Measurements from ENCODE around the gene FASTKD2.

Gene FASTKD2

GRCh38 chr2:206765242-206766056 lies at the start of gene FASTKD2, which contains the start of gene MDH1B:
Gene FASTKD2, plus strand, starts transcription at chr2:206765606. Its CDS starts 1,088 bp downstream, at chr2:206766694.
Gene MDH1B, minus strand, starts transcription at chr2:206765328. Its CDS starts 57 bp downstream, at chr2:206765271.
- DNase-seq (ENCODE audit: low read depth, low spot score): peak; percentile 93

DNA sequence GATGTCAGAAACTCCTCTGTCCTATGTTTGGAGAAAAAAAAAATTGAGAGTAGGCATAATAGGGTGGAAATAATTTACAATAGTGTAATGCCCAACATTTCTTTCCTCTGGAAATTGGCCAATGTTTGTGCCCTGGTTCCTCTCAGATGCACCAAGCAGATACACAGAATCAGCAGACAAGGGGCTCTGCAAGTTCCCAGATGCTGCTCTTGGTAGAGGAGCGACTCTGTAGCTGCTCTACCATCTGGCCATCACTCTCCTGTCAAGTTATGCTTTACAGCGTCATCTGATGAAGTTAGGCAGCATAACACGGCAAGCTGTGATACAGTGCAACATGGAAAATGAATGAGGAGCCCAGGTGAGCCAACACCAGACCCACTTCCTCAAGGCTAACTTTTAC lies 48.8 kb upstream of the FASTKD2 start:
- no peak for DNase-seq (ENCODE audit: low read depth, low spot score)

DNA sequence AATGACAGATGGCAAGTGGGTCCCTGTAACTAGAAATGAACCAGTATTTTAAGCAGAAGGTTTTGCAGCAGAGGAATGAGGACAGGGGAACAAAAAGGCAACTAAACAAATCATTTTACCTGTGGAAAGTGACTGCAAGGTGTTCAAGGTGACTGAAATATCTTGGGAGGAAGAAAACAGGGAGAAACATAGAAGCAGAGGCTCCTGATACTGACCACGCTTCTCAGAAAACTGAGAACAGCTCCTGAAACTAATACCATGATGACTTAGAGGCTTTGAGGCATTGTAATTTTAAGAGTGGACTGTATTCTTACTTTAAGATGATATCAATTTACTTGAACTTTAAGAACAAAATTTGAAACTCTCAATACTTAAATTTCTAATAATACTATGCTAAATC lies 47.1 kb upstream of the FASTKD2 start, which contains the start of gene DYTN:
TSS of gene DYTN (minus strand) at position 101 of the 400 bp plus-strand sequence. CDS start 117 bp downstream, outside the sequence.
- no peak for DNase-seq (ENCODE audit: low read depth, low spot score)

DNA sequence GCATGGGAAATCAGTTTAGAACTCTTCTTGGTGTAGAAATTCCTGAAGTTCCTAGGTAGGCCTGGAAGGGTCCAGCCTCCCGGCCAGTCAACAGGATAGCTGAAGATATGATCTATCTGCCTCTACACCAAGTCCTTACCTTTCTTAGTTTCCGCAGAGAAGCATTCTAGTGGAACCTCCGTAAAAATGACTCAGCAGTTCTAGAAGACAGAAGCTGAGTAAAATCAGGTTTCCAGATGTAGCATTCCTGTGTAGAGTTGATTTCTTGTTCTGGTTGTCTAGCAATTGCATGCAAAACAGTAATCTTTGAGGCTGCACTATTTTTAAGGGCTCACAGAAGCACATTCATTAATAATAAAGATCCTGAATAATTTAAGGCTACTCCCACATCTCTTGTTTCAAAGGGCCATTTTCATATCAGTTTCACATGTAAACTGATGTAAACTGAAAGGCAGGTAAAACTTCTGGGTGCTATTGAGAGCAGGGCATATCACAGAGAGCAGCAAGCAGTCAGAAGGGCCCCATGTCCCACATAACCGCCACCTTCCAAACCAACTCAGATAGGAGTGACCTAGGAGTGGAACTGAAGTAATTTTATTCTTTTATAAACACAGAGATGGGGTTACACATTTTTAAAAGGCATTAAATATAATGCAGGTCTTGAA lies 44.0 kb upstream of the FASTKD2 start:
- DNase-seq (ENCODE audit: low read depth, low spot score): peak; percentile 5

DNA sequence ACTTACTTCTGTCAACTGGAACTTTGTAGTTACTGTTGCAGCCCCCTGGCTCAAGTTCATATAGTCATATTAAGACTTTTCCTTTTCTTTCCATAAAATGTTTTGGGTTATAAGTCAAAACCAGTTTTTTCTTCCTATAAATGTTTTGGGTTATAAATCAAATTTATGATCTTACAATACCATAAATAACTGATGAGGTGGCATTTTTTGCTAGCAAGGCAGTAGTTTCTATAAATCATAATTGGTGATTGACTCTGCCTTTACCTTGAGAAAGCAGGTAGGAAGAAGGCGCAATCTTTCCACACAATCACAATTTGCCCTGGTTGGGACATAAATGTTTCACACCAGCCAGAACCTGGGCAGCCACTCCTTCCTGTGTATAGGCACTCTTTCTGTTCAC lies 42.1 kb upstream of the FASTKD2 start:
- no peak for DNase-seq (ENCODE audit: low read depth, low spot score)

GRCh38 chr2:206727287-206727686 lies 38.1 kb upstream of the FASTKD2 start:
- DNase-seq (ENCODE audit: low read depth, low spot score): no peak

- no peak for DNase-seq (ENCODE audit: low read depth, low spot score)
These were observed 36.9 kb upstream of the FASTKD2 start for GRCh38 chr2:206728277-206729199.

DNA sequence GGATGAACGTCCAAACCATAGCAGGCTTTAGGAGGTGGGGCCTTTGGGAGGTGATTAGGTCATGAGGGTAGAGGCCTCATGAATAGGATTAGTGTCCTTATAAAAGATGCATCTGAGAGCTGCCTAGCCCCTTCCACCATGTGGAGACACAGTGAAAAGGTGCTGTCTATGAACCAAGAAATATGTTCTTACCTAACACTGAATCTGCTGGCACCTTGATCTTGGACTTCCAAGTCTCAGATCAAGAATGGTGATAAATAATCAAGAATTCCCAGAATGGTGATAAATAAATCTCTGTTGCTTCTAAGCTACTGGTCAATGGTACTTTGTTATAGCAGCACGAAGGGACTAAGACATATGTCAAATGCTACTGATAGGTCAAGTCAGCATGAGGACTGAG lies 32.1 kb upstream of the FASTKD2 start:
- DNase-seq (ENCODE audit: low read depth, low spot score): no peak

GRCh38 chr2:206736935-206737334 lies 28.5 kb upstream of the FASTKD2 start:
- DNase-seq (ENCODE audit: low read depth, low spot score): no peak

DNA sequence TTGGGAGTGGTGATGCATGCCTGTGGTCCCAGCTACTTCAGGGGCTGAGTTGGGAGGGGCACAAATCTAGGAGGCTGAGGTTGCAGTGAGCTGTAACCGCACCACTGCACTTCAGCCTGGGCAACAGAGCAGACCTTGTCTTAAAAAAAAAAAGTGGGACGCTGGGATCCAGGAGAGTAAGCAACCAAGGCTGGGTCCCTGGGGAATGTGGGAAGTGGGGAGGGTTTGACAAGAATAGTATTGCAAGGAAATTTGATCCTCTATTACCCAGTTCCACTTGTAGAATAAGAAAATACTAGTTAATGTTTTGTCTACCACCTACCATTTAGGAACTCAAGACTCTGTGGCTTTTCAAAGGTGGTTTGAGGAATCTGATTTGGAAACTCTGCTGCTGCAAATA lies 26.1 kb upstream of the FASTKD2 start:
- DNase-seq (ENCODE audit: low read depth, low spot score): no peak

GRCh38 chr2:206740800-206741199 lies 24.6 kb upstream of the FASTKD2 start:
- no peak for DNase-seq (ENCODE audit: low read depth, low spot score)

- DNase-seq (ENCODE audit: low read depth, low spot score): no peak
These were observed 8.6 kb upstream of the FASTKD2 start for GRCh38 chr2:206756816-206757215.

GRCh38 chr2:206764673-206765241 lies 649 bp upstream of the FASTKD2 start:
- DNase-seq (ENCODE audit: low read depth, low spot score): peak; percentile 50

DNA sequence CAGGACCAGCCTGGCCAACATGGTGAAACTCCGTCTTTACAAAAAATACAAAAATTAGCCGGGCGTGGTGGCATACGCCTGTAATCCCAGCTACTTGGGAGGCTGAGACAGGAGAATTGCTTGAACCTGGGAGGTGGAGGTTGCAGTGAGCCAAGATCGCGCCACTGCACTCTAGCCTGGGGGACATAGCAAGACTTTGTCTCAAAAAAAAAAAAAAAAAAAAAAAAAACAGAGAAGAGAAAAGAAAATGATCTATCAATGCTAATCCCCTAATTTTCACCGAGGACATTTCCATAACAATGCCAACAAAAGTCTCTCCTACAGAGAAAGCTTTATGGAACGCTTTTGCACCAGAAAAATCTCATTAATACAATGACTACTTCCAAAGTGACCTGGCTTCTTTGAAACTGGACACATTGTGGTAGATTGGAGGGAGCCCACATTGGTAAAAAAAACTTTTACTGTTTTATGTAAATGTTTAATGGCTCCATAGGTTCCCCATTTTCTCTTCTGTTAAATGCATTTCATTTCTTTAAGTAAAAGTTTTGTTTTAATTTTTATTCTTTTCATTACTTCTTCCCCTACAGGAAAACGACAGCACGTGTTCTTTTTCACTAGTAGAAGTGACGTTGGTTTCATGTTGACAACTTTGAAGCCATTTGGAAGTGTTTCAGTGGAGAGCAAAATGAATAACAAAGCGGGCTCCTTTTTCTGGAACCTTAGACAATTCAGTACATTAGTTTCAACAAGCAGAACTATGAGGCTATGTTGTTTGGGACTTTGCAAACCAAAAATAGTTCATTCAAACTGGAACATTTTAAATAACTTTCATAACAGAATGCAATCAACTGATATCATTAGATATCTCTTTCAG lies 888 bp downstream of the FASTKD2 start:
- DNase-seq (ENCODE audit: low read depth, low spot score): no peak

GRCh38 chr2:206774871-206775270 lies 9.5 kb downstream of the FASTKD2 start:
- DNase-seq (ENCODE audit: low read depth, low spot score): no peak

GRCh38 chr2:206776432-206776831 lies 11.0 kb downstream of the FASTKD2 start:
- DNase-seq (ENCODE audit: low read depth, low spot score): no peak

DNA sequence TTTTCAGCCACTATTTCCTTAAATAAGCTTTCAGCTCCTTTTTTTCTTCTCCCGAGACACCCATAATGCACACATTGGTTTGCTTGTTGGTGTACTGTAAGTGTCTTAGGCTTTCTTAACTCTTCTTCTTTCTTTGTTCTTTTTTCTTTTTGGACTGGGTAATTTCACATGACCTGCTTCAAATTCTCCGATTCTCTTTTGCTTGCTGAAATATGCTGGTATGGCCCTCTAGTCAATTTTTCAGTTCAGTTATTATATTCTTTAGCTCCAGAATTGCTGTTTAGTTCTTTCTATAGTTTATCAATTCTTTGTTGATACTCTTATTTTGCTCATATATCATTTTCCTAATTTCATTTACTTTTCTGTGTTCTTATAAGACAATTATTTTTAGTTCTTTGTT lies 15.3 kb downstream of the FASTKD2 start:
- DNase-seq (ENCODE audit: low read depth, low spot score): no peak

GRCh38 chr2:206783718-206784117 lies 18.3 kb downstream of the FASTKD2 start:
- no peak for DNase-seq (ENCODE audit: low read depth, low spot score)

- DNase-seq (ENCODE audit: low read depth, low spot score): no peak
These were observed 19.4 kb downstream of the FASTKD2 start for GRCh38 chr2:206784559-206785353.
